Gastrocnemius medialis (tissue), 4 donors: ENCODE measurements around the gene TEX2. TPM values are rescaled to one million over a fixed set of nuclear protein-coding genes. Genes with fewer than 3 reads are reported as not detected.

Experiments used
- ATAC-seq, 2 donors: fragments of 150-250 bp; one replicate each; pipeline ENCODE4 v1.9.1; 2016
- DNase-seq, 2 donors: peaks; one replicate each; pipeline ENCODE4 v3.0.0-alpha.2; 2019
- H3K27ac ChIP-seq, 4 donors: fragments of 200-600 bp; sonication (generic); 1 replicate in 1 of 4; 2 replicates in 3 of 4; pipeline ENCODE4 v1.5.1; 2016 to 2018; ENCODE audit warnings: mild to moderate bottlenecking in 2 of 4, moderate library complexity in 1 of 4
- H3K27me3 ChIP-seq, 3 donors: fragments of 200-600 bp; sonication (generic) in 2 of 3; 1 replicate in 1 of 3; 2 replicates in 2 of 3; pipeline versions ENCODE4 v1.5.1 to v1.6.0; 2016 to 2019; ENCODE audit warnings: mild to moderate bottlenecking in 1 of 3, moderate library complexity in 1 of 3
- H3K36me3 ChIP-seq, 2 donors: fragments of 200-600 bp; sonication (generic) in 1 of 2; one replicate each; pipeline ENCODE4 v1.5.1; 2017 to 2018
- H3K4me1 ChIP-seq, 2 donors: fragments of 200-600 bp; sonication (generic) in 1 of 2; one replicate each; pipeline ENCODE4 v1.5.1; 2016 to 2017; ENCODE audit warnings: mild to moderate bottlenecking in 2 of 2
- H3K4me3 ChIP-seq, 4 donors: fragments of 200-600 bp; sonication (generic) in 3 of 4; 1 replicate in 1 of 4; 2 replicates in 3 of 4; pipeline ENCODE4 v1.5.1; 2016 to 2019; ENCODE audit warnings: mild to moderate bottlenecking in 2 of 4
- H3K9me3 ChIP-seq, 3 donors: fragments of 200-600 bp; sonication (generic) in 2 of 3; 1 replicate in 1 of 3; 2 replicates in 2 of 3; pipeline ENCODE4 v1.5.1; 2016 to 2019
- CTCF ChIP-seq, 5 experiments: fragments of 450-650 bp in 3 of 5; fragments of 200-600 bp in 2 of 5; sonication (generic) in 2 of 5; IDR thresholded peaks in 4 of 5; conservative IDR thresholded peaks in 1 of 5; 1 replicate in 4 of 5; 2 replicates in 1 of 5; pipeline ENCODE4 v1.5.1; 2016 to 2019; ENCODE audit warnings: antibody characterized with exemption in 5 of 5, mild to moderate bottlenecking in 3 of 5, moderate library complexity in 3 of 5
- POLR2A ChIP-seq, 2 donors: fragments of 450-650 bp; IDR thresholded peaks; one replicate each; pipeline ENCODE4 v1.6.1; 2017; ENCODE audit warnings: antibody characterized with exemption in 2 of 2, mild to moderate bottlenecking in 2 of 2, moderate library complexity in 2 of 2
- in situ Hi-C, 4 donors: fragments of 200-750 bp; cut with MboI; loops; one replicate each; pipeline versions ENCODE4 v1.15.0 to v1.8.0; 2017; ENCODE audit warnings: low sequenced_read_pairs in 4 of 4
- intact Hi-C: fragments of 100-400 bp; cut with DNase I; formaldehyde crosslinking; loops from one replicate; pipeline ENCODE4 v1.15.1; 2023; ENCODE audit warnings: low total_unique reads
- total RNA-seq, 4 donors: library from RNA; depleted of rRNA; stranded (reverse); fragments of >200 nt; gene quantifications; one replicate each; pipeline versions ENCODE4 v1.1.0 to v1.2.3, GENCODE V29; 2016

The TEX2 gene
- total RNA-seq, 4 donors from 2014 or later = 39.0 to 91.1 (median 77.4) TPM

DNA sequence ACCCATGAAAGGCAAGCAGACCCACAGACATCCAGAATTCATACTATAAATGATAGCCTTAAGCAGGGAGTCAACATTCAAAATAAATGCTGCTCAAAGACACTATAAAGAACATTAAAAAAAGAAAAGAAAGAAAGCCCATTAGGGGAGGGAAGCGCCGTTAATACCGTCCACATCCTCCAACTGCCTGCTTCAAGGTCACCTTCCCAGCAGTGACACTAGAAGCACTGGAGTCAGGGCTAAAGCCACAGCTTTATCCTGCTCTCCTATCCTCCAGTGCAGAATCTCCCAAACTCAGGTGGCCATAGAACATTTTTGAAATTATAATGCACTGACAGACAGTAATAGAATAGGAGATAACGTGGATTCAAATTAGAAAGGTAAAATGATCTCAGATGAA is 59.4 kb downstream of the TEX2 start:
- DNase-seq (no peak), ATAC-seq (peak in 1 of 2 donors; percentile 43)
- no peaks in the 10 kb centered on the region for H3K27me3 ChIP-seq
- intact Hi-C loops (loop anchor here (2.0 to 5.0 kb wide), 2 partner anchors 47 to 56 kb away; no protein-coding TSS in a partner anchor), in situ Hi-C loops (no loop called here)
- no peak overlapping the region for H3K4me3 ChIP-seq
- peak overlapping the region; percentile 75 to 83 (median 76) for H3K27ac ChIP-seq
- TF ChIP-seq POLR2A (IDR thresholded peaks at IDR 0.05) (no peak), CTCF (IDR thresholded peaks at IDR 0.05 in 4 of 5, conservative IDR thresholded peaks at IDR 0.05 in 1 of 5) (no peak)
- peaks cover 66 to 70% of the 10 kb centered on the region in 2 donors for H3K4me1 ChIP-seq
- H3K9me3 ChIP-seq = no peaks in the 10 kb centered on the region
- no peaks in the 10 kb centered on the region for H3K36me3 ChIP-seq

DNA sequence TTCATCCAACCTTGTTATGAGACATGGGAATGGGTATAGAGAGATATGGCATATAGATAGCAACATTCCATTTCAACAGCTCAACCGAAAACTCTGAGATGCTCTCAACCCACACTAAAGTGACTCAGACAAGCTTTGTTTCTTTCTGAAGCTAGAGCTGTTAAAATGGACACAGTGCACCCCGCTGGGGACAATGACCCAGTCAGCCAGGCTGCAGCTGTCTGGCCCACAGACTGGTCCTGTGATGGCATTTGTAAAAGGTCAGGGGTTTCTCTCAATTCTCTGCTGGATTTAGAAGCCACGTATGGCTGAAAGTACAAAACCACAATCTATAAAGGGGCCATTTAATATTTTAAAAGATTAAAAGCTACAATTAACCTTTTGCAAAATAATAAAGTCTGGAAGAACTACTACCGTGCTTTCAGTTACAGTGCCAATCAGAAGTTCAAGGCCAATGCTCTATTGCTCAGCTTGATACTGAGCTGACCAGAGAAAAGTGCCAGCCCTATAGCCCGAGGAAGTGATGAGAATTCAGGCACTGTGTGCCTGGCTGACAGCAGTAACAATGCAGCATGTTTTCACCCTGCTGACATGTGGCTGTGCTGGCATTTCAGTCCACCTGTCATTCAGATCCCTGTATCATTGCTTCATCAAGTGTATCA is 60.2 kb downstream of the TEX2 start:
- DNase-seq (peak; percentile 54 to 80), ATAC-seq (peak; percentile 84 to 91)
- in situ Hi-C loops (no loop called here), intact Hi-C loops (loop anchor here (2.0 to 5.0 kb wide), 2 partner anchors 46 to 56 kb away; no protein-coding TSS in a partner anchor)
- TF ChIP-seq CTCF (IDR thresholded peaks at IDR 0.05 in 4 of 5, conservative IDR thresholded peaks at IDR 0.05 in 1 of 5) (no peak), POLR2A (IDR thresholded peaks at IDR 0.05) (no peak)
- H3K27ac ChIP-seq = peak overlapping the region; percentile 75 to 83 (median 76)
- H3K4me3 ChIP-seq = no peak overlapping the region
- H3K9me3 ChIP-seq = no peaks in the 10 kb centered on the region
- H3K4me1 ChIP-seq = peaks cover 71 to 72% of the 10 kb centered on the region in 2 donors
- no peaks in the 10 kb centered on the region for H3K27me3 ChIP-seq
- no peaks in the 10 kb centered on the region for H3K36me3 ChIP-seq

- TF ChIP-seq CTCF (IDR thresholded peaks at IDR 0.05 in 4 of 5, conservative IDR thresholded peaks at IDR 0.05 in 1 of 5) (no peak), POLR2A (IDR thresholded peaks at IDR 0.05) (no peak)
- in situ Hi-C loops (no loop called here), intact Hi-C loops (loop anchor here (5.0 kb wide), 1 partner anchor 53 kb away; no protein-coding TSS in a partner anchor)
- no peak overlapping the region for H3K4me3 ChIP-seq
- ATAC-seq (peak; percentile 35 to 72), DNase-seq (peak in 1 of 2 donors; percentile 60)
- H3K27me3 ChIP-seq = no peaks in the 10 kb centered on the region
- no peaks in the 10 kb centered on the region for H3K36me3 ChIP-seq
- no peaks in the 10 kb centered on the region for H3K9me3 ChIP-seq
- peaks cover 62 to 63% of the 10 kb centered on the region in 2 donors for H3K4me1 ChIP-seq
- H3K27ac ChIP-seq = peak overlapping the region; percentile 51 to 83 (median 76)
Measured at GRCh38 chr17:64200080-64201032, 62.7 kb downstream of the TEX2 start.

DNA sequence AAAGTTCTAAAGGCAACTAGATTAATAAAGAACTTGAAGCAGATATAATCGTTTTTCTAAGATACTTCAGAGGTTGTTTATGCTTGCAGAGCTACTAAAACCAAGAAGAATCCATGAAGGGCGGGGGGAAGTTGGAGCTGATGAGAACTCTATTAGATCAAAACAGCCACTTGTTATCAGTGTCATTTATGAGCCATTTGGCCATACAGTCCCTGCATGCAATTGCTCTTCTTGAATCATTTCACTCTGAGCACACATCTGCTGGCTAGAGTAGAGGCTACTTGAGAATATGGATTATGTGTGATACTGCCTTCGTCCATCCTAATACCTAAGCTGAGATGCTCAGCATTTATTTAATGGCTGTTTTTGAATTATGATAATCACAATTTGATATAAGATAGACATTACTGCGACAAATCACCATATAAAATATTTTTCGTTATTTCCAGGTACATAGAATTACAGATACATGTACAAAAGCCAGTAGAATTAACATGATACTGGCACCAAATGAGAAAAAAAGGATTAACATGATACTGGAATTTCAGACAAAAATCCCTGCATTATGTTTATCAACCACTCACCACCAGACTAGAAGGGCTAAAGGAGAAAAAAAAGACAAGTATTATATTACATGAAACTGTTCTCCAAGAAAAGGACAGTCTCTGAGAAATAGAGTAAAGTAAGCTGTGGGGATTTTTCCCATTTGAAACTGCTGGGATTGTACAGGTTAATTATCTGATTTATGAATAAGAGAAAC is 64.5 kb downstream of the TEX2 start:
- Histone ChIP-seq H3K9me3 (no peaks in the 10 kb centered on the region), H3K27ac (peak overlapping the region in 1 of 4 donors; percentile 83), H3K27me3 (no peaks in the 10 kb centered on the region), H3K4me1 (peaks cover 51 to 58% of the 10 kb centered on the region in 2 donors), H3K4me3 (no peak overlapping the region), H3K36me3 (no peaks in the 10 kb centered on the region)
- intact Hi-C loops = no loop called here
- TF ChIP-seq POLR2A (IDR thresholded peaks at IDR 0.05) = no peak
- TF ChIP-seq CTCF (IDR thresholded peaks at IDR 0.05 in 4 of 5, conservative IDR thresholded peaks at IDR 0.05 in 1 of 5) = no peak
- ATAC-seq (no peak), DNase-seq (no peak)
- in situ Hi-C loops = no loop called here
